ENCODE results near the gene GPR101.

- TF ChIP-seq CTCF (IDR thresholded peaks at IDR 0.05) (no peak), EP300 (IDR thresholded peaks at IDR 0.05) (no peak), POLR2AphosphoS5 (IDR thresholded peaks at IDR 0.05) (no peak), POLR2A (IDR thresholded peaks at IDR 0.05) (no peak)
Measured at GRCh38 chrX:137071596-137071995, 37.8 kb upstream of the GPR101 start.

Measured in upper lobe of left lung (tissue), 4 donors.